Activated CD4-positive, alpha-beta T cell treated with anti-CD3 and anti-CD28 coated beads, Interleukin-2, amount 50 U/mL, for 4 hours (primary cell): Measurements from ENCODE around the gene OVOL3.
"Not testable (repeated sequence)": the region's sequence is repeated elsewhere in the genome, so short reads cannot be mapped to it uniquely, and the experiment has no call there.

ENCODE experiments used
- DNase-seq, 2 experiments: peaks; one replicate each; pipeline ENCODE4 v3.0.0-alpha.2; 2020

OVOL3 gene

DNA sequence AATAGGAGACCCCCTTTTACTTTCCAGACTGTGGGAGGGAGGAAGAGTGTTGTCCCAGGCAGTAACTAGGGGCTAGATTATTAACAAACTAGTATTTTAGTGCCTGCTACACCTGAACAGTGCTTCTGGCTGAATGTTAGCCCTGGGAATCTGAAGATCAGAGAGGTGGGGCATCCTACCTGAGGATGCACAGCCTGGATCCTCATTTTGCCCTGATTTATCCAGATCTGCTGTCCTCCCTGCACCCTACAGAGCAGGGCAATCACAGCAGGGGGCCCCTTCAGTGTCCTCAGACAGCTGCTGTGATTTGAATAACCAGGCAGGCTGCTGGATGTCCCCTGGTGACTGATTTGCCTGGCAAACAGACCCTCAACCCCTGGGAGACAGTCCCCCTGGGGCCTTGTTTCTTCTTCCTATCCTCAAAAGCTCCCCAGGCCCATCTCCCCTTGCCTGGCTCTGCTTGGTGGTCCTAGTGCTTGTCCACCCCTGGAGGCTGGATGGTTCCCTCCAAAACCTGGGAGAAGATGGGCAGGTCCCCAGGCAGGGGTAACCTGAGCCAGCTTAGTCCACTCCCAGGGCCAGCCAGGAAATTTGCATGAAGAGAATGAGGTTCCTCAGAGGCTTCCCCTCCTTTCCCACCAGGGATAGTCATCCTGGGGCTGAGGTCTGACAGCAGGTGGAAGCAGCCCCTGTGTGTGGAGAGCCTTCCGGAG is at the start of gene OVOL3:
Gene OVOL3, plus strand, starts transcription at position 657 of the 713 bp plus-strand sequence. CDS start 60 bp downstream, outside the sequence.
- DNase-seq = no peak

DNA sequence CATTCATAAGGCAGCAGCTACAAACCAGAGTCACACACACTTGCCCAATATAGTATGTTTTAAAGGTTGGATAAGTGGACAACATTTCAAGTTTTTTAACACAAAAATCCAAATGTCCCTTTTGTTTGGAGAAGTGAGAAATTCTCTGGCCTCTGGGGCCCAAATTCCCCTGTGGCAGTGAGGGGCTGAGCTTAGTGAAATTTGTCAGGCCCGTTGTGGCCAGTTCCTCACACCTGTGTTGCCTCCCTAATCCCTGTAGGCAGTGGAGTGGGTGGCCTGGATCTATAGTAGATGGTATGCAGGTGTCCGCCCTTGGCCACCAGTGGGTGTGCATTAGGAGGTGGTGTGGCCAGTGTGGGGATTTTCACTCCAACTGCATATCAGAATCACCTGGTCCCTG is 49.6 kb upstream of the OVOL3 start:
- DNase-seq = no peak

DNA sequence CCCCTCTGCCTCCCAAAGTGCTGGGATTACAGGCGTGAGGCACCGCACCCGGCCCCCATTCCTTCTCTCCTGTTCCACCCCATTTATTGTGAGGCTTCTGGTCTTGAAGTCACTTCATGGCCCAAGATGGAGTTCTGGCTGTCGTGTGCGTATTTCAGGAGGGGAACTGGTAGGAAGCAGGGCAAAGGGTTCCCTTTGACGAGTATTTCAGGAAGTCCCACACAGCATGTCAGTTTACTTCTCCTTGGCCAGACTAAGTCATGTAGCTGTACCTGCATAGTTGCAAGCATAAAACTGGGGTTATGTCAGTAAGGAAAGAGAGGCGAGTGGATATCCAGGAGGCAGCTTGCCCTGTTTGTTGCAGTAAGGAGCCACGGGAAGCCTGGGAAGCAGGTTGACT is 46.1 kb upstream of the OVOL3 start:
- no peak for DNase-seq

DNA sequence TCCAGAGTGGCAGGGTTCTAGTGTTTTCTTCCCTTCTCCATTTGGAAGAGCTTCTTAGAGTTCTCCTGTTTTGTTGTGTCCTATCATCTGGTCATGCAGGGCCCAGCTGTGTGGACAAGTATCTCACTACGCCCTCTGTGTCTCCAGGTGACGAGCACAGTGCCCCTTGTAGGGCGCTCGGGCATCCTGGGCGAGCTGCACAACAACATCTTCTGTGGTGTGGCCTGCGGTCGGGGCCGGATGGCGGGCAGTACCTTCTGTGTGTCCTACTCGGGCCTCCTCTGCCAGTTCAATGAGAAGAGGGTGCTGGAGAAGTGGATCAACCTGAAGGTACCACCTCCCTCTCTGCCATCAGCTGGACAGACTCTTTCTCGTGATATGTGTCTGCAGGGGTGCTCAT is 43.3 kb upstream of the OVOL3 start:
- no peak for DNase-seq

DNA sequence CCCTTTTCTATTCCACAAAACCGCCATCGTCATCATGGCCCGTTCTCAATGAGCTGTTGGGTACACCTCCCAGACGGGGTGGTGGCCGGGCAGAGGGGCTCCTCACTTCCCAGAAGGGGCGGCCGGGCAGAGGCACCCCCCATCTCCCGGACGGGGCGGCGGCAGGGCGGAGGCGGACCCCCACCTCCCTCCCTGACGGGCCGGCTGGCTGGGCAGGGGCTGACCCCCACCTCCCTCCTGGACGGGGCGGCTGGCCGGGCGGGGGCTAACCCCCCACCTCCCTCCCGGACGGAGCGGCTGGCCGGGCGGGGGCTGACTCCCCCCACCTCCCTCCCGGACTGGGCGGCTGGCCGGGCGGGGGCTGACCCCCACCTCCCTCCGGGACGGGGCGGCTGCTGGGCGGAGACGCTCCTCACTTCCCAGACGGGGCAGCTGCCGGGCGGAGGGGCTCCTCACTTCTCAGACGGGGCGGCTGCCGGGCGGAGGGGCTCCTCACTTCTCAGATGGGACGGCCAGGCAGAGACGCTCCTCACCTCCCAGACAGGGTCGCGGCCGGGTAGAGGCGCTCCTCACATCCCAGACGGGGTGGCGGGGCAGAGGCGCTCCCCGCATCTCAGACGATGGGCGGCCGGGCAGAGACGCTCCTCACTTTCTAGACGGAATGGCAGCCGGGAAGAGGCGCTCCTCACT is 42.0 kb upstream of the OVOL3 start:
- DNase-seq = not testable (repeated sequence)

DNA sequence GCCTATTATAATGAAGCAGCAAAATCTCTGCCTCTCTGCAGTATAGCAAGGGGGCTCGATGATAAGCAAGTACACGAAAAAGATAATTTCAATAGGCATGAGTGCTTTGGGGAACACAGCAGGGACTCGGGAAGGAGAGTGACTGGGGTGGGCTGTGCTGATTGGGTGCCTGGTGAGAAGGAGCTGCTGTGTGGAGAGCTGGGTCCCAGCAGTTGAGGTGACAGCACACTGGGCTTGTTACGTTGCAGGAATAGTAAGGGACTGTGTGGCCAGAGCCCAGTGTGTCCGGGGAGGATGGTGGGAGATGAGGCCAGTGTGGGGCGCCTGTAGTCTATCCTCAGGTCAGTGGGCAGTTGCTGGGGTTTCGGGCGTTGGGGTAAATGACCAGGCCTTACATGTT is 38.9 kb upstream of the OVOL3 start:
- no peak for DNase-seq

DNA sequence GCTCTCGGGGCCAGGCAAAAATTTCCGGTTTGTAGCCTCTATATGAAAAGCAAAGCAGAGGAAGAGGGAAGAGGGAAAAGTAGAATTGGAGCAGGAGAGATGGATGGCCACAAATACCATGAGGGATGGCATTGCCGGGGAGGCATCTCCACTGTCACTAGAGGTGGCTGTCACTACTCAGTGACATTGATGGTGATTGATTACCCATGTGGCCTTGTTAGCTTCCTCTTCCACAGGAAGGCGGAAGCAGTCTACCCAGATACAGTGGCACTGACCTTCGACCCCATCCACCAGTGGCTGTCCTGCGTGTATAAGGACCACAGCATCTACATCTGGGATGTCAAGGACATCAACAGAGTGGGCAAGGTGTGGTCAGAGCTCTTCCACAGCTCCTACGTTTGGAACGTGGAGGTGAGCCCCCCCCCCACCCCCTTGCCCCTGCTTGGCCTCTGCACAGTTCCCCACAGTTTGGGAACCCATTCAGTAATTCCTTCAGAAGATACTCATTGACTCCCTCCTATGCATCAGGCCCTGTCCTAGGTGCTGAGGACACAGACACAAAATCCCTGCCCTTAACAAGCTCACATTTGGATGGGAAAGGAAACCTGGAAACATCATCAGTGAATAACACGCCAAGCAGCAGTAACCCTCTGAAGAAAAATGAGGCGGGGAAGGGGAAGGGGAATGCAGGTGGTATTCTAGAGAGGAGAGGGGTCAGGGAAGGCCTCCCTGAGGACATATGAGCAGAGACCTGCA is 37.6 kb upstream of the OVOL3 start:
- DNase-seq = no peak

DNA sequence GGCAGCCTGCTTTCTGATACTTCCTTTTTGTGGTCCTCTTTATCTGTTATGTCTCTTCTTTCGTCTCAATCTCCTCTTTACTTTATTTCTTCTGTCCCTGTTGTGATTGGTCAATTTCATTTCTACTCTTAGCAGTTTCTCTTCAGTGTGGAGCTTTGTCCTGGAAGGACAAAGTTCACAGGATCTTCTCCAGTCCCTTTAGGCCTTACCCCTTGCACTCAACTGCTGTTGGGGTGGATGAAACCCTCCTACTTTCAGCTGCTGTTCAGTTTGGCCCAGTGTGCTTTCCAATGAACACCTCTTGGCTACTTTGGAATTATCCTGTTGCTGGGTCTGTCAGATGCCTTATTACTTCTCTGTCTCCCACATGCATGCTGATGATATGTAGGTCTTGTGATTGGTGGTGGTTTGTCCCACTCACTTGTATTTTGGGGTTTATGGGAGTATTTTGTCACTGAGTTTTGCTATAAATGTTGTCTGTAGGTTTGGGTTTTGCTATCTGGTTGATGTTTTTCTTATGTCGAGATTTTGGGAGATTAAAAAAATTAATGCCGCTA is 31.5 kb upstream of the OVOL3 start:
- no peak for DNase-seq

DNA sequence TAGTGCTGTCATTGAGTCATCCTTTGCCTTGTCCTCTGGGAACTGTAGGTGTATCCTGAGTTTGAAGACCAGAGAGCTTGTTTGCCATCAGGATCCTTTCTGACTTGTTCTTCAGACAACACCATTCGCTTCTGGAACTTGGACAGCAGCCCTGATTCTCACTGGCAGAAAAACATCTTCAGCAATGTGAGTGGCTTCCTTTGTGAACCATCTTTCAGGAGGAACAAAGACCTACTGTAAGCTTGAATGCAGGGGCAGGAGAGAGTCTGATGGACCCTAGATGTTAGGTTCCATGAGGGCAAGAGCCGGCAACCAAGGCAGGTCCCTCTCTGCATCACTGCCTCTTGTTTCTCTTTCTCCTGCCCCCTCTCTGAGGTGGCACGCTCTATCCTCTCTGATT is 29.6 kb upstream of the OVOL3 start:
- DNase-seq = no peak

DNA sequence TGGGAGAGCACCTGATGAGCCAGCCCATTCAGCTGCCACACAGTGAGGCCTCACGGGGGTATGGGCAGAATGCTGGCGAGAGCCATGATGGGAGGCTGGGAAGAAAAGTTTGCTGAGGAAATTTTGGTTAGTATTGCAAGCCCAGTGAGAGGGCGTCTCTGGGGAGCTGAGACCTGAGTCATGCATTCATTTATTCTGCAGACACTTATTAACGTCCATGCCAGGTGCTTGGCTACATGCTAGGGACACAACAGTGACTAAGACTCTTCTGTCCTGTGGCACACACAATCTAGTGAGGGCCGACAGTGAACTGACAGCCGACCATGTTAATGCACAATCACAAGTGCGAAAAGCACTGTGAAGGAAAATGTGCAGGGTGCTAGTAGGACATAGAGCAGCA is 29.0 kb upstream of the OVOL3 start:
- DNase-seq = no peak

DNA sequence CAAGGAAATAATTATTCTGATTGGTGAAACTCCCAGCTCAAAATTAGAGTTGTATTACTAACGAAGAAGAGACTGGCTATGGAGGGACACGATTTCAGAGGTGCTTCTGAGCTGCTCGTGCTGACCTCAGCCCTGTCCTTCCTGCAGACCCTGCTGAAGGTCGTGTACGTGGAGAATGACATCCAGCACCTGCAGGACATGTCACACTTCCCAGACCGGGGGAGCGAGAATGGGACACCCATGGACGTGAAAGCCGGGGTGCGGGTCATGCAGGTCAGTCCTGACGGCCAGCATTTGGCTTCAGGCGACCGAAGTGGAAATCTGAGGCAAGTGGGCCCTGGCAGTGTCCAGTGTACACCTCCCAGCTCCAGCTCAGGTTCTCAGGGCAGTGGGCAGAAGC is 28.0 kb upstream of the OVOL3 start:
- no peak for DNase-seq

DNA sequence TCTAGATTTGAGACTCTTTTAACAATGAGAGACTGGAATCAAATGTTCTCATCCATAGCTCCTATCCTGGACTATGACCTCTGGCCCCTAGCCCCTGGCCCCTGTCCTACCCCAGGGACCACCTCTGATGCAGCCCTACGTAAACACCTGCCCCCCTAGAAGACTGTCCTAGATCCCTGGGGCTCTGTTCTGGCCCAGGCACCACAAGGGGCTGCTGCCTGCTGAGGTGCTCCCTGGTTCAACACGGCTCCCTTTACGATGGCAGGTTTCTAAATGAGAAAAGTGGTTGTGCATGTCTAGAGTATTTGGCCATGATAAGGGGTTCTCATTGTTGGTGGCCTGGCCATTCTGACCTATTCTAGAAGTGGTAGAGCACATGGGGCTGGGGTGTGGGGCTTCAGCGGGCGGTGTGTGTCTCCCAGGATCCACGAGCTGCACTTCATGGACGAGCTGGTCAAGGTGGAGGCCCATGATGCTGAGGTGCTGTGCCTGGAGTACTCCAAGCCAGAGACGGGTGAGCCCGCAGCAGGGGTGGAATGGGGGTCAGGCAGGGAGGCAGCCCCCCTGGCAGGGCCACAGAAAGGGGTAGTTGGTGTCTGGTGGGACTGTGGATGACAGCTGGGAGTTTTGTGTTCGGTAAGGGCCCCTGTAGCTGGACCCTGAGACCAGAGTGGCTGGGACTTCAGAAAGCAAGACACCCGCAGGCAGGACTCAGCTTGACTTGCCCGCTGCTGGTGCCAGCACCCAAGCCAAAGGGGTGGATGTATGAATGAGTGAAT is 26.5 kb upstream of the OVOL3 start:
- DNase-seq = no peak

DNA sequence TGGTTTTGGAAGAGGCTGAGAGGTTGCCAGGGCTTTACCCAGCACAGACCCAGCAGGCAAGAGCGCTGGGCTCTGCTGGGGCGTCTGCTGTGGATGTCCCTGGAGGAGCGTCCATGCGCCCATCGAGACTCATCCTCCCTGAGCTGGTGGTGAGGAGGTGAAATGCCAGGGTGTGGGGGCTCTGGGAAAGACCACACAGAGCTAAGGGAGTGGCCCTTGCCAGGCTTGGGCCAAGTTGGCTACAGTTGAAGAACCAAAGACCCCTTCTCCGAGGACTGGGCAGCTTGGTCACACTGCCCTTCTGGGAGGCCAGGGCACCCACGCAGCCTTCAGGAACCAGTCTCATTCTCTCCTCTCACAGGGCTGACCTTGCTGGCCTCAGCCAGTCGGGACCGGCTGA is 24.6 kb upstream of the OVOL3 start:
- DNase-seq = no peak

DNA sequence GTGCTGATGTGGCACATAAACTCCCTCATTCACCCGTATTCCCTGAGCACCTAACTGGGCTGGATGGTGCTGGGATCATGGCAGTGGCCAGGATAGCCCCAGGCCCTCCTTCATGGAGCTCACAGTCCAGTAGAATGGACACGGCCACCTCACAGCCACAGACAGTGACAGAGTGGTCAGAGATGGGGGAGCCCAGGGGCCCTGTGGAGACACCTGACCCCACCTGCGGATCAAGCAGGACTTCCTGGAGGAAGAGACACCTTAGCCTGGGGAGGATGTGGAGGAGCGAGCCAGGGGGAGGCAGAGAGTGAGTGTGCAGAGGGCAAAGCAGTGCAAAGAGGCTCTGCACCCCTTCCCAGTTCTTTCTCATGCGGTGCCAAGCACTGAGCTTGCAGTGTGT is 21.1 kb upstream of the OVOL3 start:
- DNase-seq = no peak

DNA sequence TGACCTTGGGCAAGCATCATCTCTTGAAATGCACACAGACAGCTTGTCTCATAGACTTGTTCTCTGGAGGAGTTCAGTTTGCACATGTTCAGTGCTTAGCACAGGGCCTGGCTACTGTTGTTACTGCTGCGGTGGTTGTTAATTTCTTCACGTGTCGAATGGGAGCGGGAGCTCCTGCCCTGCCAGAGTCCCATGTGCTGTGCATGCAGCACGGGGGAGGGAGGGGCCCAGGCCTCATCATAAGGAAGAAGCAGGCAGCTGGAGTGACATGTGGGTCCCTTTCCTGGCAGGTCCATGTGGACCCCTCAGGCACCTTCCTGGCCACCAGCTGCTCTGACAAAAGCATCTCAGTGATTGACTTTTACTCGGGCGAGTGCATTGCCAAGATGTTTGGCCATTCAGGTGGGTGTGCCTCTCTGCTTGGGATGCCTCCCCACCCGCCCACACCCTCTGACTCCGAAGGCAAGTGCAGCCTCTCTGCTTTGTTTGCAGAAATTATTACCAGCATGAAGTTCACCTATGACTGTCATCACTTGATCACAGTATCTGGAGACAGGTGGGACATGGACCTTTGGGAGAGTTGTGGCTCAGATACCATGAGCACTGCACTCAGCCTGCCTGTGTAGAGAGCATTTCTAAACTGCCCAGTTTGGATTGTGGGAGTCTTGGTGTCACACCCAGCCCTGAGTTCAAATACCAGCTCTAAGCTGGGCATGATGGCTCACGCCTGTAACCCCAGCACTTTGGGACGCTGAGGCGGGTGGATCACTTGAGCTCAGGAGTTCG is 19.8 kb upstream of the OVOL3 start:
- no peak for DNase-seq

DNA sequence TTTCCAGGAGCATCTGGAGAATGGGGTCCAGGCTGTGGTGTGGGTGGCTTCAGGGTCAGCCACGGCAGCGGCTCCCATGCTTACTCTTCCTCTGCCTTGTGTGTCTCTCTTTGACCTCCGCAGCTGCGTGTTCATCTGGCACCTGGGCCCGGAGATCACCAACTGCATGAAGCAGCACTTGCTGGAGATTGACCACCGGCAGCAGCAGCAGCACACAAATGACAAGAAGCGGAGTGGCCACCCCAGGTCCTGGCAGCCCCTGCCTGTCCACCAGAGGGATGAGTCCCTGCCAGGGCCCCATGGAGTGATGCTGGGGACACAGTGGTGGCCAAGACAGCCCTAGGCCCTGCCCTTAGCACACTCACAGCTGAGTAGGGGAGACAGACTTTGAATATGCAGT is 18.4 kb upstream of the OVOL3 start:
- no peak for DNase-seq

DNA sequence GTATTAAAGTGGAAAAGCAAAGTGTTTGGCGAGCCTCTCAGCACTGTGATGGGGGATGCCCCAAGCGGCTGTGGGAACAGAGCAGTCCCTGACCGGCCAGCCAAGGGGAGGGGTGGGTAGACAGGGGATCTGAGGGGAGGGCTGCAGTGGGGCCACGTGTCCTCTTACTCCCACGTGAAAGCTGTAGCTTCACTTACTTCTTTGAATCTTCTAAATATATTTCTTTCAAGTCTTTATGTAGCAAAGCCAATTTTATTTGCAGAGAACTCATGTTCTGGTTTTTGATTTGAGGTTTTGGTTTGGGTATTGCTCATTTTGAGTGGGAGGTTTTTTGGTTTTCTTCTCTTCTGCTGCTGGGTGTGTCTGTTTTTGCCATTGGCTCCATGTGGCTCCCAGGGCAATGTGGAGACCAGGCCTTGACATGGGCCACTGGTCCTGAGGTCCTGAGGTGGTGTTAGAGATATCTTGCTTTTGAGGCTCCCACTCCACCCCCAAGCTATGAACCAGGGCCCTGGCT is 17.7 kb upstream of the OVOL3 start:
- DNase-seq = no peak

DNA sequence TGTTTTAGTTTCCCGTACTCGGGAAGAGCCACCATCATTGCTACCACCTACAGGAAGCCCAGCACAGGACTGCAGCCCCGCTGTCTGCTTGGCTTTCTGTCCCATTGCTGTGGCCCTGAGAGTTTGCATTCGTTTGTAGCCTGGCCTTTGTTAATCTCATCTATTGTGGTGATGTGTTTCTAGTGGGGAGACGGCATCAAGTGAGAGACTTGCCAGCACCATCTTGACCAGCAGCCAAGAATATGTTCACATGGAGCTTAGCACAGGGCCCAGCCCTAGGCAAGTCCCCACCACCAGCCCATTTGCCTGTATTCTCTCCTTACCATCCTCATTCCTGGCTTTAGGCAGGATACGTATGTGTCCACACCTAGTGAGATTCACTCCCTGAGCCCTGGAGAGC is 17.3 kb upstream of the OVOL3 start:
- no peak for DNase-seq

DNA sequence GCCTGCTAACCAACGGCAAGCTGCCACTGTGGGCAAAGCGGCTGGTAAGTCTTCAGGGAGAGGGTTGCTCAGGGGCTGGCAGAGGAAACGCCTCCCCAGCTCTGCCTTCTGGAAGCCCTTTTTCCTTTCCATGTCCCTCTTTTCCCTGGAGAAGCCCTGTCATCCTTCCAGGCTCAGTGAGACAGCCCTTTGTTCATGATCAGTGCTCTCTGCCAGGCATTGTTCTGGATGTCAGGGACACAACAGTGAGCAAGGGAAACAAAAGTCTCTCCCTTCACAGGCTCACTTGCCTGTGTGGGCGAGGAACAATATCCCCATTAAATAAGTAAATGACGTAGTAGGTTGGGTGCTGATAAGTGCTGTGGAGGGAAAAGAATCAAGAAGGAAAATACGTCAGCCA is 13.9 kb upstream of the OVOL3 start:
- no peak for DNase-seq

DNA sequence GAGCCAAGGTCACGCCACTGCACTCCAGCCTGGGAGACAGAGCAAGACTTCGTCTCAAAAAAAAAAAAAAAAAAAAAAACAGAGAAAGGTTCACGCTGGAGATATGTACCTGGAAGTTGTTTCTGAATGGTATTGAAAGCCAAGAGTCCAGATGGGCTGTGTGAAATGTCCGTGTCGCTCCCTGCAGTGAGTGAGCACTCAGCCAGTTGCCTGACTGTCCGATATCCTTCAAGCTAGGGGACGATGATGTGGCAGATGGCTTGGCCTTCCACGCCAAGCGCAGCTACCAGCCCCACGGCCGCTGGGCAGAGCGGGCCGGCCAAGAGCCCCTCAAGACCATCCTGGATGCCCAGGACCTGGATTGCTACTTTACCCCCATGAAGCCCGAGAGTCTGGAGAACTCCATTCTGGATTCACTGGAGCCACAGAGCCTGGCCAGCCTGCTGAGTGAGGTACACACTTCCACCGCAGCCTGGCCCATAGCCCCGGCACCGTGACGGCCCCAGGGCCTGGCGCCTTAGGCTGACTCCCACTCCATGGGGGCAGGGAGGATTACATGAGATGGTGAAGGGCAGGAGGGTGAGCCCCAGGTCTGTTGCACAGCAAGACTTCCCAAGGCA is 11.7 kb upstream of the OVOL3 start:
- DNase-seq = no peak

DNA sequence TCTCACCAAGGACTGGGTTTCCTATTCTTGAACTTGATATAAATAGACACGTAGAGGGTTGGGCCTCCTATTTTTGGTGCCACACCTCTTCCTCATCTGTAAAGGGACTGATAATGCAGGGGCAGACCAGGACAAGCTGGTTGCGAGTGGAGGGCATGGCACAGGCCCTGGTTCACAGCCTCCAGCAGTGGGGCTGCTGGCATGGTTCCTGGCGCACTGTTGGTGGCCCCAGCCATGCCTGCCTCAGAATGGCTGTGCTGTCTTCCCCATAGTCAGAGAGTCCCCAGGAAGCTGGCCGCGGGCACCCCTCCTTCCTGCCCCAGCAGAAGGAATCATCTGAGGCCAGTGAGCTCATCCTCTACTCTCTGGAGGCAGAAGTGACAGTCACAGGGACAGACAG is 10.5 kb upstream of the OVOL3 start:
- no peak for DNase-seq
